GF-D8 (cell line): Measurements from ENCODE around the gene FLG2.

Source experiments
- DNase-seq: peaks from one replicate; lab custom pipeline; 2025; lab: John Stamatoyannopoulos, UW

Gene FLG2

DNA sequence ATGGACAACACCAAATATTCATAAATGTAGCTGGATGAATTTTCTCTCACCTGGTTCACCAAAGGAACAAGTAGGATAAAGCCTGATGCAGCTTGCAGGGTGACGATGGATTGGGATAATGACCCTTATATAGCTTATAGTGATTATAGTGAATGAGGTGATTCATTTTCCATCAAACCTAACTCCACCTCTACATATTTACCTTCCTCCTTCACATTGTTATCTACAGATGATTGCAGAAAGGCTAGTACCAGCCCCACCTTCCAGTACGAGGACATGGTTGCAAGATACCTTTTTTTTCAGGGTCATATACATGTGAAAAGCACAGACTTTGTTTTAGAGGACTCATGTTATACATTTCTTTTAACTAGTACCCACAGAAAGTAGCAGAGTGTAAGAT, at the start of gene FLG2:
Gene FLG2, minus strand, starts transcription at position 101 of the 400 bp plus-strand sequence. CDS start 1,122 bp downstream, outside the sequence.
- no peak for DNase-seq

DNA sequence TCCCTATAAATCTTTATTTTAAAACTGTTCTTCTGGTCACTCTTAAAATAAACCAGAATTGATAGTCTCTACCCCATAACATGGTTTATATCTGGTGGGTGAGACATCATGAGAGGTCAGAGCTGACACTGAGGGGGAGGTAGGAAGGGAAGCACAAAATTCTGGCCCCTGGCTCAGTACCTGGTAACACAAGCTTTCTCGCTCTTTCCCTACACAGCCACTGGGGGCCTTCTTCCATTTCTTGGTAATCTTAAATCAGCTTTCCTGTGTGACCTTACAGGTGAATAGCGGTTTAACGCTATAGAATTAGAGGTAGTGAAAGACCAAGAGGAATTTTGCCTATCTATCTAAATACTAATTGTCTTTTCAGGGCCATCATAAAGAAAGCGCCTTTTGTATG, 48.9 kb upstream of the FLG2 start:
- DNase-seq = no peak

DNA sequence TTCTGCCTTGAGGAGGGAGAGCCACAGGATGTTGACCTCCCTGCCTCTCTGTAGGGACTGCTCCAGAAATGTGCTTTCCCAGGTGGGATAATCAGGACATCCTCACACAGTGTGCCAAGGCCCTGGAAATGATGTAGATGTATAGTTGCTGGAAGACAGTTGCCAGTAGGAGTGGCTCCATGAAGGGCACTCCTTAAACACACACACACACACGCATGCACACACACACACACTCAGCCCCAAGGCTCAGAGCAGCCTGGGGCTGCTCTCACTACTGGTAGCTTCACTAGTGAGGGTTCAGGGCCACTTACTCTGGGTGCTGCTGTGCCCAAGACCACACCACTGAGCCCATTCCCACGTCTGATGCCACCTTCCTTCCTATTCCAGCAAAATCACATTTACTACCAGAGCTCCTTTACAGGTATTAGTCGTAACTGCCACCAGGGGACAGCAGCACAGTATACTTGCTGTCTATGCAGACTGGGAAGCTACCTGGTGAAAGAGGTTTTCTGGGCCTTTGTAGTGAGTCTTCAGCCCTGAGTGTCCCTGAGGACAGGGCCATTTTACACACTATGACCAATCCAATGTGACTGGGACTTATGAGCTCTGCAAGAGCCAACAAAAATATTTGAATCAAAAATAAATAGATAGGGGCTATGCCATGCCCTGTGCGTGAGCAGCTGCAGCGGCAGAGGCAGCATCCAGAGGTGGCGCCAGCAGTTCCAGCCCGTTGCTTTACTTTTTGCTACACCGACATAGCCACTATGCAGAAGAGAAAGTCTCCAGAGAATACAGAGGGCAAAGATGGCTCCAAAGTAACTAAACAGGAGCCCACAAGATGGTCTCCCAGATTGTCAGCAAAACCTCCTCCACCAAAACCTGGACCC, 39.2 kb upstream of the FLG2 start:
- no peak for DNase-seq

DNA sequence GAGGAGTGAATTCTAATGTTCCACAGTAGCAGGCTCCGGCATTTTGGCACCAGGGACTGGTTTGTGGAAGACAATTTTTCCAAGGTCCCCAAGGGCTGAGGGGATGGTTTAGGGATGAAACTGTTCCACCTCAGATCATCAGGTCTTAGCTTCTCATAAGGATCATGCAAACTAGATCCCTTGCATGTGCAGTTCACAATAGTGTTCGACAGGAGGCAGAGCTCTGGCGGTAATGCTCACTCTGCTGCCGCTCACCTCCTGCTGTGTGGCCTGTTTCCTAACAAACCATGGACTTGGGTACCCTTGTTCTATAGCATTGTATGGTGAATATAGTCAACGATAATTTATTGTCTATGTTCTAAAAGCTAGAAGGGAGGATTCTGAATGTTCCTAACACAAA, 37.7 kb upstream of the FLG2 start:
- no peak for DNase-seq

DNA sequence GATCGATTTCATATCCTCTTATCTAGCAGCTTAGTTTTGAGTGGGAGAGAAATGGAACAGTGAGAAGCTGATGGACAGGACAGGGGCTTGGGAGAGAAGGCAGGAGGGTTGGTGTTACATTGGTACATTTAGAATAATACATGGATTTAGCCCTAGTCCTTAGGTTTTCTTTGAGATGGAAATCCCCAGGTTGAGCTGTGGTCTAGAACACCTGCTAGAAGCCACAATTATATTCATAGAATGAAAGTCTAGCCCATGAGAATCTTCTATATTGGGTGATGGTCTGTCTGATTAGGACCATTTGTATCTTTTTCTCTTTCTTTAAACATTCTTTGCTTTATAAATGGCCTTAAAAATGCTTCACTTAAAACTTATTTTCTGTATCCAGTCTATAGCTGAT, 34.3 kb upstream of the FLG2 start:
- DNase-seq = no peak

DNA sequence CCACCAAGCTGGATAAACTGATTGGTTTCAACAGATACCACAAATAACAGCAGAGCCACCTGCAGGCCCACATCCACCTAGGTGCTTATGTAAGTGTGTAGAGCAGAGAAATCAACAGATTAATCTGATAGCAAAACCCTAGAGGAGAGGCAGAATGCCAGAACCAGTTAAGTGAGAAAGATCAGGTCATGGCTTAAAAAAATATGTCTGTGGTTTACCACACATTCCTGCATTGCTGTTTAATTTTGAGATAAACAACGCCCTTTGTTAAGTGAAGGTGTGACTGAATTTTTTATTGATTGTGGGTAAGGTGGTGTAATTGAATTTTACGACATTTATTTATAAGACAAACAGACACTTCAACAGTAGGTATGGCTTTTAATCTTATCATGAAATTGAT, 33.1 kb upstream of the FLG2 start:
- DNase-seq = no peak

DNA sequence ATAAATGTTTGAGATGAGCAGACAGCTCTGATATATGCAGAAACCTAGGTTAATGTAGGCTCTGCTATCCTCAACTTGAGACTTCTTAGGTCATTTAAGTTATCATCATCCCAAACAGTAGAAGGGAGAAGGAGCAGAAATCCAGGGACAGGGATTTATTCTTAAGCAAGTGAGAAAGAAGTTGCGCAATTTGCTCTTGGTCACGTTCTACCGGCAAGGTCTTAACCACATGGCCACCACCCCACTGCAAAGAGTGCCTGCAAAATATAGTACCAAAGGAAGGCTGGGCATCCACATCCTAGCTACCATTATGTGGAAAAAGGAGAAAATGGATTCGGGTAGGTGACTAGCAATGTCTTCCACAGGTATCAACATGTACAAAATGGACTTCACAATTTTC, 29.1 kb upstream of the FLG2 start:
- no peak for DNase-seq

DNA sequence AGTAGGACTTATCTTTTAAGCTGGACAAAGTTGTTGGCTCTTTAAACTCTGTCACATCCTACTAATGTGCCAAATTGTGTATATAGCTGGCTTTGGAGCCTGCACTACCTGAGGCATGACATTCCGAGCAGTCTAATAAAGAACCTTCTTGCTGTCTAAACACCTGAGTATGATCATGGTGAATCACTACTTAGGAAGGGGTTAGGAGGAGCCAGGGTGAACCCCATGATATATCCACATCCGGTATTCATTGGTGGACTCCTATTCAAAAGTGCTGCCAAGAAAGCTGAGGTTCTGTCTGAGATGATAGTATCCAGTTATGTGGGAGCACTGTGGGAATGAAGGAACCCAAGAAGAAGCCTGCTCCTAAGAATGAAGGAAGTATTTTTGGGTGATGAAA, 27.1 kb upstream of the FLG2 start:
- DNase-seq = no peak

DNA sequence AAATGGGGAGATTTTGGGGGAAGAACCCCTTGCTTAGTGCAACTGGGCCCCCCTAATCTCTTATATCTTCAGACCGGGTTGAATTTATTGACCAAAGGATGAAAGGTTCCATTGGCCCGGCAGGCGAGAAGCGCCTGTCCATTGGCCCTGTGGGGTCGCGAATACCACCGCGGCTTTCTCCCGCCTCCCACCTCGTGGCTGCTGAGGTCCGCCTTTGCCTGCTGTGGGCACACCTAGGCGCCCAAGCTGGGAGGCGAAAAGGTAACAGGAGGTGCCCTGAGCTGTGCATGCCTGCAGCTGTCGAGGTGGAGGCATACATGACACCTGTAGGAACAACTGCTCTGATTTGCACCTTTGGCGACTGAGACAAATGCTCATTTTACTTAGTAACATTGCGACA, 21.1 kb upstream of the FLG2 start:
- no peak for DNase-seq

DNA sequence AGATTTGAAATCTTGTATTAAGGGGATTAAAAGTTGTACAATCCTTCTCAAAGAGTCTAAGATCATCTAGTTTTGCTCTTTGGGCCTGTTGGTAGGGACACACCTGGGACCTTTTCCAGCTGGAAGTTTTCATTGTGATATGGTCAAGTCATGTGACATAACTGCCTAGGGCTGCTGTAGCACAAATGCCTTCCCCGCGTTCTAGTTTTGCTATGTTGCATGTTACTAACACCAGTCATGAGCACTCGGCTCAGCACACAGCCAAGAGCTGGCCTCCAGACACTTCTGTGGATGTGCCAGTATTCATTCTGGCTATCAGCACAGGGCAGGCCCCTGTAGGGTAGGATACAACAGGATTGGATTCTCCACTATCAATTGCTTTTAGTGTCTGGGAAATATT, 14.6 kb upstream of the FLG2 start:
- no peak for DNase-seq

DNA sequence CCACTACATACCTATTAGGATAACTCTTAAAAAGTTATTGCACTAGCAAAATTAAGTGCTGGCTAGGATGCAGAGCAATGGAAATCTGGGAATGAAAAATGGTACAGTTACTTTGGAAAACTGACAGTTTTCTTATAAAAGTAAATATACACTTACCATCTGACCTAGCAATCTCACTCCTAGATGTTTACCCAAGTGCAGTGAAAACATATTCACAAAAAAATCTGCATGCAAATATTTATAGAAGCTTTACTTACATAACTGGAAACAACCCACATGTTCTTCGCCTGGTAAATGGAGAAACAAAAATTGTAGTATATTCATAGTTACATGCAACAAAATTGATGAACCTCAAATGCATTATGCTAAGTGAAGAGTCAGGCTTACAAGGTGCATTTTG, 12.9 kb upstream of the FLG2 start:
- no peak for DNase-seq

DNA sequence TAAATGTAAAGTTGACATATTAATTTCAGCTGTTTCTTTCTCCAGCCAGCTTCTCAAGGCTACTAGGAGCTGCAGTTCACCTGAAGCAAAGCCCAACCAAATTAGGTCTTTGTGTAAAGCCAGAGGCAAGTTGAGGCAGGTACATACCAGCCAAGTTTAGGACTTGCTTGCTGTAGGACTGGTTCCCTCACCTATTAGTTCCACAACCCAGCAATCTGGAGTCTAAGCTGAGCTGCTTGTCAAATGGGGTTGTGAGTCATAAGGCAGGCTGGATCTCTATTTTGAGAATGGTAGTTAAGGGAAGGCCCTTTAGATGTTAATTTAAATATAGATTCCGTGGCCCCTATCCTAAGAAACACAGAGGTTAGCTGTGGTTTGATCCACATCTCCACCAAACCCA, 7.6 kb upstream of the FLG2 start:
- DNase-seq = no peak

DNA sequence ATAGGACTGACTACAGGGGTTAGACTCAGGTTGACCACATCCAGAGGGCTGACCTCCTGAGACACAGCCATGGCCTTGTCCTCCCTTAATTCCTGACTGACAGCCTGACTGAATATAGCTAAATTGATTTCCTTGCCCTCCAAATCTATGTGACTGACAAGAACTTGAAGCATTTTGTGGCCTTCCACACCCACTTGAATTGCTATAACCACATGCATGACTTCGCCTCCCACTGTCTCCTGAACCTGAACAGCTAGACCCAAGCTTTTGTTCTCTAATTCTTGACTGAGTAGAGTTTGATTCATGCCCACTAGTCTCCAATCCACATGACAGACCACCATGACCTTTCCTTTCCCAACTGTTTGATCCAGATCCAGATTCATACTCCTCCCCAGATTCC, 3.1 kb downstream of the FLG2 start:
- no peak for DNase-seq

DNA sequence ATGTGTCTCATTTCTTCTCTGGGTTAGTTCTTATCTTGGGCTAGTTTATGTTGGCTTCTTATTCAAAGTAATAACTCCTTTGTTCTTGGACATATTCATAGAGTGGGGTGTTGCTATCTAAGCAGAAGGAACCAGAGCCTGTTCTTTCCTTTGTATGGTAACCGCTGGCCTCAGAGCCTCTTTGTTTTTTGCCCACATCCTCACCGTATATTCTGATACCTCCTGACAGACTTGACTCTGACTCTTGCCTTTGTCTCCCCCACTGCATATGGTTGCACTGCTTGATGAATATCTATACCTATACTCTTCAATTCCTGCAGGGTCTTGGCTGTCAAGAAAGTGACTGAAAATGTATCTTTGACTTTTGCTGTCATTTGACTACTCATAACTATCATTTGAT, 10.2 kb downstream of the FLG2 start:
- DNase-seq = no peak

DNA sequence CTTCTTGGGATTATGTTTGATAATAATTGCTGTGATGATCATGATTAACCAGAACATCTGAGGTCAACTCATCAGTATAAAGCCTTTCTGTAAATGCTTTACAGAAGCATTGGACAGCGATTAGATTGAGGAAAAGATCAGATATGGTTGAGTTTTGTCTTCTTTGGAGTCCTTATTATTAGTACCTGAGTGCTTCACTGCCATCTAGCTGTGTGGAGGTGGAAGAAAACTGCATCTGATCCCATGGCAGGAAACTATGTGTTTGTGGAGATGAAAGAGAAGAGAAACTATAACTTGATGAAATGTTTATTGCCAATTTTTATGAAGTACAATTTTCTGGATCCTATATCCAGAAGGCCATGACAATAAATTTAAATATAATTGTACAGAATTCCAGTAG, 11.4 kb downstream of the FLG2 start:
- no peak for DNase-seq

DNA sequence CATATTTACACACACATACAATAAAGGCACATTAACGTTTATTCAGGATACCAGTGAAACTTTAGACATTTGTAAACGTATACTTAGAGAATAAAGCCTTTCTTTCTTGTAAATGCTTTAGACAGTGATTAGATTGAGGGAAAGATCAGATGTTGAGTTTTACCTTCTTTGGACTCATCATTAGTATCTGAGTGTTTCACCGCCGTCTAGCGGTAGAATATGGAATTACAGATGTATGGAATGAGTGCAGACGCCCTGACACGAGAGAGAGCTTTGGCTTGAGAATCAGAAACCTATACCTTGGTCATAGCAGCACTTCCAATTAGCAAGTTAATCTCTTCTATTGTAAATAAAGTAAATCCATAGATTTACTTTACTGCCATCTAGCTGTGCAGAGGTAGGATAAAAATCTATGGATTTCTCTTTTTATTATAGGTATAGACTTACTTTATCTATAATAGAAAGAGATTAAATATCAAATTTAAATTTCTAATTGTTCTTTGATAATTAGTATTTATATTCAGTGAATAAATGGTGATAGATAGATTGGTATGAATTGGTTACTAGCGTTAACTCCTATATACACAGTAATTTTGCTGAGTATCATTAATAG, 12.6 kb downstream of the FLG2 start:
- DNase-seq = no peak

DNA sequence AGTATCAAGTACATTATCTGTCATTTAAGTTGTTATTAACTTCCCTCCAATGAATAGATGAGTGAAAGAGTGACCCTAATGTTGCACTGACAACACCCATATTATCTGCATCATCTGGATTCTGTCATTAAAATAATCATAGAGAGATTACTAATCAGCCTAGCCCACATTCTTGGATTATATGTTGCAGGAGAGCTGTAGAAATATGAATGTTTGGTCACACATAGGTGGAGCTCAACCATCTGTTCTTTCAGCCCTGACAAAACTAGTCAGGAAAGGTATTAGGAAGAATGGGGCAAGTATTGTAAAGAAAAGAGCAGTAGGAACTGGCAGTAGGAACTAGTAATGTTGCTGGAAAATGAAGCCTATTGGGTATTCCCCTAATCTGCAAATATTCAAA, 15.4 kb downstream of the FLG2 start:
- DNase-seq = no peak

DNA sequence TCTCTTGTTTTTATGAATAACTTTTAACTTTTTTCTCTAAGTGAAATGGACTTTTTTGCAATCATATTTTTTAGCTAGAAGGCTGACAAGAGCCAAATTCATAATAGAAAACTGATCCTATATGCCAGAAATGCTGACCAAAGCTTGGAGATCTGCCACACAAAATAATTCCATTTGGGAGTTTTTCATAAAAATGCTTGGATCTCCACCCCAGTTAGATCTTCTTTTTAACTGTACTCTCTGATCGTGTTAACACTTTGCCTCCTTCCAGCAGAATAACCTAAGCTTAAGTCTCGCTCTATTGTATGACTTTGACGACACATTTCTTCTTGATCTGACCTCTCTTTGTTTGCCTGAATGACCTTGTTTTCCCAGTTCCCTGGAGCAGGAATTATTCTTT, 16.8 kb downstream of the FLG2 start:
- no peak for DNase-seq

DNA sequence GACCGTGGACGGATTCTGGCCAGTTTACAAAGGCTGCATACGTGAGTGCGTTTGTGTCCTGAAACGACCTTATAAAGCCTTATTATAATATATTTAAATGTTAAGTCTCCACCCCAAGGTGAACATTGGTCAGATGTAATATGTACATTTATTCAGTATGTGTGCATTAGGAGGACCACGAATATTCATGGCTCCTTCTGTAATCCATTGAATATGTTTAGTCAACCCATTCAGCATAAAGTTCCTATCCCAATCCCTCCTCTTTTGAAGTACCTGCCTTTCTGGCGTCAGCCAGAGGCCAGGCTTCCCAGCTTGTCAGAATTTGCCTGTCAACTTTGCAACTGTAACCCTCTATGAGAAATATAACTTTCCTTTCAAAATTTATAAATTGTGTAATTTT, 24.4 kb downstream of the FLG2 start:
- DNase-seq = no peak

DNA sequence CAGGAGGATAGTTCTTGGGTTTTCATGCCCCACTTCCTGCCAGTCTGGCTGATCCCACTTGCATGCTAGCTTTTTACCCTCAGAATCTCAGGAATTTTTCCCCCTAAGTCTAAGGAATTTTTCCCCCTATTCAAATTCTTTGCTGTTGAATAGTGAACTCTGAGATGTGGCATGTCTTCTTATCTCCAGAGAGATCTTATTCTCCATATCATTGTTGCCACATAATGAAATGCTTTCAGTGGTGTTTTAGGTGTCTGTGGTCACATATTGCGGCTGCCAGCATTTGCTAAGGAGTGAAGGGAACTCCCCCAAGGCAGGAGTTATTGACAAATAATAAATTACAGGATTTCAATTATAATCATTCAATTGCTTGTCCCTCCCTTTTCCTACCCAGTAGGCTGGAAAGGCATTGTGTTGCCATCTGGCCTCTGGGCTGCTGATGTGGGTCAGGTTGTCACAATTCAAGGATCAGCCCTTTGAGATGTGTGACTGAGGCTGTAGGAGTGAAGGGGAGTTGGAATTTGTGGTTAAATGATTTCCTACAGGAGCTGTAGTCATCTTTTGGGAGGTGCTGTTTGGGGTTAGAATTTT, 30.9 kb downstream of the FLG2 start:
- no peak for DNase-seq

DNA sequence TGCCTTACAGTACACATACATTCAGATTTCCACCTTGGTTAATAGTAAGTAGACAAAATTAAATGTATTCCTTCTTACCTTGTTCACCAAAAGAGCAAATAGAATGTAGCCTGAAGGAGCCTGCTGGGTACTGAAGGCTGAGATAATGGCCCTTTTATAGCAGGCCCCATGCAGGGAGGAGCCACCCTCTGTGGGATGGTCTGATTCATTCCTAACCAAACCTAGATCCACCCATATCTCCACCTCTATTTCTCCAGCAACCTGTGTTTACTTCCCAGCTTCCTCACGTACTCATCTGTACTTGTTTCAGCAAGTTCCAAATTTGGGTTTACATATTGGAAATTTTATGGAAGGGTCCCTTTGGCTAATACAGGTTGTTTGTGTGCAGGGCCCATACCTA, 34.7 kb downstream of the FLG2 start, which contains the start of gene FLG:
Gene FLG, minus strand, starts transcription at position 129 of the 400 bp plus-strand sequence. CDS start 9,783 bp downstream, outside the sequence.
- no peak for DNase-seq

DNA sequence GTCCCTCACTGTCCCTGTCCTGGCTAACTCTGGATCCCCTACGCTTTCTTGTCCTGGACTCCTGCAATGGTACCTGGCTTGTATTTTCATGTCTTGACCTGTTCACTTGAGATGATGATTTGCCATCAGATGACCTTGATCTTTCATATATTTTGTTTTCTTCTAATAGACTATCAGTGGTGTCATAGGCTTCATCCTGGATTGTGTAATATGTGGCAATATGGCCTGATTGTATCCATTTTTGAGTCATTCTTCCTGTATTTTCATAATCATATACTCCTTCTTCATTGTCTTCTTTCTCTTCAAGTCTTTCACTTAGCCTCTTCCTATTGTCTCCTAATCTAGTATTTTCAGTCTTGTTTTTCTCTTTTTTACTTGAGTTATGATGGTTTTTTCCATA, 45.8 kb downstream of the FLG2 start:
- DNase-seq = no peak

DNA sequence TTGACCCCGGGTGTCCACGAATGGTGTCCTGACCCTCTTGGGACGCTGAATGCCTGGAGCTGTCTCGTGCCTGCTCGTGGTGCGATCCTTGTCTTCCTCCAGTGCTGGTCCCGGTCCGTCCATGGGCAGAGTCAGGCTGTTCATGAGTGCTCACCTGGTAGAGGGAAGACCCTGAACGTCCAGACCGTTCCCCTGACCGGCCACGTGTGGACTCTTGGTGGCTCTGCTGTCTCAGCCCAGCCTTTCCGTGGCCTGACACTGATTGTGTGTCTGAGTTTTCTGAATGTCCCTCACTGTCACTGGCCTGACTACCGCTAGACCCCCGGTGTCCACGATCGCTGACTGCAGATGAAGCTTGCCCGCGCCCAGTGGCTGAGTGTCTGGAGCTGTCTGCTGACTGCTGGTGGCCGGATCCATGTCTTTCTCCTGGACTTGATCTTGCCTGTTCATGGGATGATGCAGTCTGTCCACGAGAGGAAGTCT, 46.4 kb downstream of the FLG2 start:
- no peak for DNase-seq
